ENCODE data around the gene LGALS9. TPM values are rescaled to one million over a fixed set of nuclear protein-coding genes. Genes with fewer than 3 reads are reported as not detected.
"Not testable (repeated sequence)": the region's sequence is repeated elsewhere in the genome, so short reads cannot be mapped to it uniquely, and the experiment has no call there.

Gene LGALS9
- total RNA-seq, 1 donor from 2014 or later, result 12.0 TPM

DNA sequence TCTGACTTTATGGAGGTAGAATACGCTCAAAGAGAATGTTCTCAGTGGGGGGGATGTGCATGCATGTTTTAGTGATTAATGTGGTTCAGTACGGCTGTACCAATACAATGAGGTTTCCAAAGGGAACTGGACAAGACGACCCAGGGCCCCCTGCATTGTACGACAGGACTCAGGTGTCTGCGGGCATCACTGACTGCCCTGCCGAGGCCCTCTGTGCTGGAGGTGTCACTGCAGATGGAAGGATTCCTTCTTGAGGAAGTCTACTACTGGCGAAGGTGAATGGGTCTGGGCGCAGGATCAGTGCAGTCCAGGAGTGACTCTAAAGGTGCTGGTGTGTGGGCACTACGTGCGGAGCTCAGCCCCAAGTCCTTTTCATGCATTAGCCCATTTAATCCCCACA, 3.5 kb upstream of the LGALS9 start:
- ATAC-seq (no peak), DNase-seq (ENCODE audit: low spot score) (no peak)

DNA sequence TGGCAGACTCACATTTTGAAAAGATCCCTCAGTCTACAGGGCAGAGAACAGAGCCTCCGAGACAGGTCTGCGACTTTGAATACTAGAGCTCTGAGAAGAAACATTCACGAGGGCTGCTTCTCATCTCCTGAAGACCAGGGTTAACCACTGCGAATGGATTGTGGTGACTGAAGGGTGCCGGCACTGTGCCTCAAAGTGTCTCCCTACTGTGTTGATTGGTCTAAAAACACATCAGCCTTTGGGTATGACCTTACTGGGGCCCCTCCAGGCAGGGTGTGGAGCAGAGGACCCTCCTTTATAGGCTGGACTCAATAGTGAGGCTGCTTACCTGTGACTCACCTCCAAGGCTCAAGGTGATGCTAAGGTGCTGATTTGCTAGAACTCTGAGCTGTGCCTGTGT, 2.6 kb upstream of the LGALS9 start:
- no peak for DNase-seq (ENCODE audit: low spot score)
- no peak for ATAC-seq

DNA sequence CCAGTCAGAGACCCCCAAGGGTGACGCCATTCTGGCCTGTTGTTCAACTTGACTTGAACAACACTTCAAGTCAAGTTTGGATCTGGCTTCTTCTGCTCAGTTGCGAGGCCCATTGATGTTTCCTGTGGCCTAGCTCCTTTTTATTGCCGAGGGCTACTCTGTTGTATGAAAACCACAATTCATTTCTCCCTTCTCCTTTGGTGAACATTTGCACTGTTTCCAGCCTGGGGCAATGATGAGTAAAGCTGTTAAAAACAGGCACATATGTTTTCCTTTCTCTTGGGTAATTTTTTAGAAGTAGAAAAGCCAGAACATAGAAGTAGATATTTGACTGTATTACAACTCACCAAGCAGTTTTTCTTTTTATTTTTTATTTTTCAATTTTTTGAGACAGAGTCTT, 1.7 kb upstream of the LGALS9 start:
- not testable (repeated sequence) for DNase-seq (ENCODE audit: low spot score)

DNA sequence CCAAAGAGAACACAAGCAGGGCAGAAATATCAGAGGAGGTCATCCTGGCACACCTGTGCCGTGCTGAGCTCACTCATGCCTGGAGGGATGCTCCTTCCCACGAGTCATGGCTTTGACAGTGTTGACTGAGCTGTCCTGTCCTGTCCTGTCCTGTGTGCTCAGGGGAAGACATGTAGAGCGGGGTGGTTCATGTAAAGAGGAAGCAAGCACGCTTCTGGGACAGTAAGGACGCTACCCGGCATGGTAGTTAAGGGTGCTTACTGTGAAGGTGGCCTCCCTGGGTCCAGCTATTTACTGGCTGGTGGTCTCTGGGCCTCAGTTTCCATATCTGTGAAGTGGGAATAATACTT, 398 bp downstream of the LGALS9 start:
- no peak for DNase-seq (ENCODE audit: low spot score)

More for the DNA sequence above, 1.7 kb upstream of the LGALS9 start:
- not testable (repeated sequence) for ATAC-seq

GRCh38 chr17:27631897-27632725, 1.1 kb downstream of the LGALS9 start:
- DNase-seq (ENCODE audit: low spot score) (no peak), ATAC-seq (no peak)

More for the DNA sequence above, 398 bp downstream of the LGALS9 start:
- ATAC-seq, result peak; percentile 21

- not testable (repeated sequence) for DNase-seq (ENCODE audit: low spot score)
- ATAC-seq, result peak; percentile 71
Measured at GRCh38 chr17:27632766-27633165, 1.8 kb downstream of the LGALS9 start.

DNA sequence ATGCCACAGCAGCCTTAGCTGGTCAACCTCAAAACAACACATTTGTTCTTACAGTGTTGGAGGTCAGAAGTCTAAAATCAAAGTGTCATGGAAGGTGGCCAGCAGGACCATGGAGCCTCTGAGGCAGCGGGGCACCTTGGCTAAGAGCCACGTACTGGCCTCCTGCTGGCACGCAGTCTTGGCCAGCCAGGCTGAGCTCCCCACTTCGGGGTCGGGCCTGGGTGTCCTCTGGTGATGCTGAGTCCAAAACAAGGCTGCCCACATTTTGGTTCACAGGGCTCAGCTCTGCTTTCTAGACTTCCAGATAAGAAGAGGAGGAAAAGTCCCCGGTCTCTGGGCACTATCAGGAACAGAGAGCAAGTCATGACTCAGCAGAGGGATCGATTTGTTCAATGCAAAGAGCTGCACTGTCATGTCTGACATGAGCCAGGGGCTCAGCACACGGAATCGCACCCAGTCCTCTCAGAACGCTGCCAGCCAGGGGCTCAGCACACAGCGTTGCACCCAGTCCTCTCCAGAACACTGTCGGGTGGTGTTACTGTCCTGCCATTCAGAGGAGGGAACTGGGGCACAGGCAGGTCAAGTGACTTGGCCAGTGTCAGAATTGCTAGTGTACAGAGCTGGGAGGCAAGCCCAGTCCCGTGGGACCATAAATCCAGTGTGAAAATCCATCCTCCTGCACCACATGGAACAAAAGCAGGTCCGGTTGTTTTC, 2.5 kb downstream of the LGALS9 start:
- ATAC-seq, result peak; percentile 57
- no peak for DNase-seq (ENCODE audit: low spot score)

DNA sequence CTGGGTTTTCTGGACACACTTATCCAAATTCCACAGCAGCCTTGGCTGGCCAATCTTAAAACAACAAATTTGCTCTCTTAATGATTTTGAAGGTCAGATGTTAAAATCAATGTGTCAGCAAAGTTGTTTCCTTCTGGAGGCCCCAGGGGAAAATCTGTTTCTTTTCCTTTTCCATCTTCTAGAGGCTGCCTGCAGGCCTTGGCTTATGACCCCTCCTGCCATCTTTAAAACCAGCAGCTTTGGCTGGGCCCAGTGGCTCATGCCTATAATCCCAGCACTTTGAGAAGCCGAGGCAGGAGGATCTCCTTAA, 3.0 kb downstream of the LGALS9 start:
- ATAC-seq (no peak), DNase-seq (ENCODE audit: low spot score) (no peak)

GRCh38 chr17:27634776-27635175, 3.8 kb downstream of the LGALS9 start:
- no peak for DNase-seq (ENCODE audit: low spot score)
- ATAC-seq, result no peak

GRCh38 chr17:27635275-27635823, 4.4 kb downstream of the LGALS9 start:
- DNase-seq (ENCODE audit: low spot score) (no peak), ATAC-seq (no peak)

GRCh38 chr17:27636005-27636520, 5.1 kb downstream of the LGALS9 start:
- not testable (repeated sequence) for DNase-seq (ENCODE audit: low spot score); ATAC-seq

DNA sequence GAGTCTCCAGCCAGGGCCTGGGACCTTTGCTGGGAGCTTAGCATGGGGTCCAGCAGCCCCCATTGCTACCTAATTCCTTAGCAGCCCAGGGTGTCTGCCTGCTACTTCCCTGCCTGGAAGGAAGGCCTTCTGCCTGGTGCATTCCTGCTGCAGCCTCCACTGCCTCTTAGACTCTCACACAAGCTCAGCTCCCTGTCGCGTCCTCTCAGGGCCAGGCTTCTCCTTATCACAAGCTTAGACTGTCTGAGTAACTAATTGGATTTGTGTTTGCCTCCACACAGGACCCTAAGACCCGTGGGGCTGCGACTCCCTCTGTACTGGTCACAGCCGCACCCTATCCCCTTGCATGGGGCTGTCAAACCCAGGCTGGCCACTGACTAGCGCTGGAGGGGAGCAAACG, 6.8 kb downstream of the LGALS9 start:
- not testable (repeated sequence) for DNase-seq (ENCODE audit: low spot score); ATAC-seq

- not testable (repeated sequence) for ATAC-seq; DNase-seq (ENCODE audit: low spot score)
Measured at GRCh38 chr17:27638415-27638914, 7.5 kb downstream of the LGALS9 start.

DNA sequence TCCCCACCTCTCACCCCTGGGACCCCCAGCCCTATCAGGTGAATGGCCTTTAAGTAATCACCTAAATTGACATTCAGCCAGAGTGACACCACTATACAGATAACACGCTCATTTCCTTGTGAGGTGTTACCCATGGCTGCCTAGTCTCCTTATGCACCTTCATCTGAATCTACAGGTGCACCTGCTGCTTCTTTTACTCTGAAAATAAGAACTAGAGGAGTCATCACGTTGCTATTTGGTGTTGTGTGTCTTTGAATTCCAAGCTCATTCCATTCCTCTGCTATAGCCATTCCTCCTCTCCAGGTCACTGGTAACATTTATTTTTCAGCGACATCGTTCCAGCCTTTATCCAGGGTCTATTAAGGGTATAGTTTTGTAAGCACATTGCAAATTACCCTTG, 9.8 kb downstream of the LGALS9 start:
- no peak for ATAC-seq
- DNase-seq (ENCODE audit: low spot score), result no peak

- ATAC-seq (peak; percentile 90), DNase-seq (ENCODE audit: low spot score) (peak; percentile 86)
Measured at GRCh38 chr17:27644586-27644985, 13.6 kb downstream of the LGALS9 start.

- not testable (repeated sequence) for DNase-seq (ENCODE audit: low spot score)
- peak; percentile 27 for ATAC-seq
Measured at GRCh38 chr17:27645621-27646020, 14.6 kb downstream of the LGALS9 start.

- DNase-seq (ENCODE audit: low spot score) (no peak), ATAC-seq (peak; percentile 32)
Measured at GRCh38 chr17:27646232-27646631, 15.2 kb downstream of the LGALS9 start.

GRCh38 chr17:27647765-27648164, 16.8 kb downstream of the LGALS9 start:
- ATAC-seq (no peak), DNase-seq (ENCODE audit: low spot score) (no peak)

DNA sequence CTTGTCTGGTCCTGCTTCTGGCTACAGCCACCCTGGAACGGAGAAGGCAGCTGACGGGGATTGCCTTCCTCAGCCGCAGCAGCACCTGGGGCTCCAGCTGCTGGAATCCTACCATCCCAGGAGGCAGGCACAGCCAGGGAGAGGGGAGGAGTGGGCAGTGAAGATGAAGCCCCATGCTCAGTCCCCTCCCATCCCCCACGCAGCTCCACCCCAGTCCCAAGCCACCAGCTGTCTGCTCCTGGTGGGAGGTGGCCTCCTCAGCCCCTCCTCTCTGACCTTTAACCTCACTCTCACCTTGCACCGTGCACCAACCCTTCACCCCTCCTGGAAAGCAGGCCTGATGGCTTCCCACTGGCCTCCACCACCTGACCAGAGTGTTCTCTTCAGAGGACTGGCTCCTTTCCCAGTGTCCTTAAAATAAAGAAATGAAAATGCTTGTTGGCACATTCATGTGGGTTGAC, 18.2 kb downstream of the LGALS9 start:
- not testable (repeated sequence) for ATAC-seq; DNase-seq (ENCODE audit: low spot score)

DNA sequence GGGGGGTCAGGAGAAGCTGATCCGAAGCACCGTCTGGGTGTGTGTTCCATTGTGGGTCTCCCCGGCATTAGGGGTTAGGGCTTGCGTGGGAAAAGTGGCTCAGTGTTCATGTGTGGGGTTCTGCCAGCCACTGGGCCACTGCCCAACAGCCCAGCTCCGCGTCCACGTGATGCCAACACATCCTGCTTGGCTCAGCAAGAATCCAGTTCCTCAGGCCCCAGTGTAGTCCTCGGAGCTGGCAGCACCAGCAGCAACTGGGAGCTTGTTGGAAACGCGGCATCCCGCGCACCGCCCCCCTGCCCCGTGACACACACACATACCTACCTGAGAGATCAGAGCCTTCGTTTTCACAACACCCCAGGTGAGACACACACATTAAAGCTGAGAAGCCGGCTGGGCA, 18.9 kb downstream of the LGALS9 start:
- ATAC-seq, result peak; percentile 15
- no peak for DNase-seq (ENCODE audit: low spot score)

DNA sequence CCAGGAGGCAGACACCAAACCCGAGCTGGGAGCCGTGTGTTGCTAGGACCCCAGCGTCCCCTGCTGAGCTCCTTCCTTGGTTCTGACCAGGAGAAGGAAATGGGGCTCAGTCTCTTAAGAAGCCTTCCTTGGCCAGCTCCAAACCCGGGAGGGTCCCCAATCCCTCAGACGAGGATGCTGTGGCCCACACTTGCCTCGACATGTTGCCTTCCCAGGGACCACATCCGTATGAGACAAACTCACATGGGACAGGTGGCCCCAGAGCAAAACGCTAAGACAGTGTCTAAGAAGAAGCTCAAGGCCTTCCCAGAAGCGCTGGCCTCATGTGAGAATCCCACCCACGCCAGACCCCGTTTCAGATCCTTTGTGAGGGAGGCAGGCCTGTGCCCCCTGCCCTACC, 19.8 kb downstream of the LGALS9 start:
- ATAC-seq, result no peak
- no peak for DNase-seq (ENCODE audit: low spot score)
